Fibroblast of lung (primary cell): ENCODE results near the gene EDEM2.

Experiments
- EZH2 ChIP-seq: IDR thresholded peaks from 2 replicates; pipeline ENCODE4 v1.5.1; 2012; ENCODE audit warnings: low read length, control low read depth, mild to moderate bottlenecking; ENCODE audit errors: missing control alignments
- TF ChIP-seq, protein P1 (sequence below), 2 donors: IDR thresholded peaks in 1 of 2; conservative IDR thresholded peaks in 1 of 2; 1 replicate in 1 of 2; 2 replicates in 1 of 2; pipeline ENCODE4 v1.5.1; 2011 to 2012; ENCODE audit warnings: low read length in 2 of 2, control low read depth in 1 of 2, inconsistent platforms in 1 of 2, low read depth in 1 of 2, mild to moderate bottlenecking in 1 of 2

DNA sequence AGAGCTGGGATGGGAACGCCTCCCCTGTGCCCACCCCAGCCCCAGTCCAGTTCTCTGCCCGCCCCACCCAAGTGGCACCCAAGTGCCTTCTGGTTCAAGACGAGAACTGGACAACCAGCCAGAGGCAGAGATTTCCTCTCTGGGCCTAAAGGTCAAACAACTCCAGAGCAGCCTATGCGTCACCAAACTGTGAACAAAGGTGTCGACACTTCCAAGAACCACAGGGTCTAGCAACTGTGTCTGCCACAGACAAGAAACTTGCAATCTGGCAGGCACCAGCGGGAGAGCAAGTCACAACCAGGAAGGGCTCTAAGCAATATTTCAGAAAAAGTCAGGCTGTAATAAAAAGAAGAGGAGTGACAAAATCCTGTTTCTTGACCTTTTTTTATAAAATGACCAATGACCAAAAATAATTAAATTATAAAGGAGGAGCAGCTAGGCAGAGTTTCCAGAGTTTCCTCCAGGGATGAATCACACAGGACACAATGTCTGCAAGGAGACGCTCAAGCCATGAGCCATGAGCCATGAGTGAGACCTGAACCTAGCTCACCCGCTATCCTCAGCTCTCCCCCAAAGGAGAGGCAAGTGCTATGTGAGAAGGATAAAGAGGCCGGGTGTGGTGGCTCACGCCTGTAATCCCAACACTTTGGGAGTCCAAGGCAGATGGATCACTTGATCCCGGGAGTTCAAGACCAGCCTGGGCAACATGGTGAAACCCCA, 11.1 kb downstream of the EDEM2 start:
- TF ChIP-seq EZH2 = no peak
- TF ChIP-seq, protein P1, sequence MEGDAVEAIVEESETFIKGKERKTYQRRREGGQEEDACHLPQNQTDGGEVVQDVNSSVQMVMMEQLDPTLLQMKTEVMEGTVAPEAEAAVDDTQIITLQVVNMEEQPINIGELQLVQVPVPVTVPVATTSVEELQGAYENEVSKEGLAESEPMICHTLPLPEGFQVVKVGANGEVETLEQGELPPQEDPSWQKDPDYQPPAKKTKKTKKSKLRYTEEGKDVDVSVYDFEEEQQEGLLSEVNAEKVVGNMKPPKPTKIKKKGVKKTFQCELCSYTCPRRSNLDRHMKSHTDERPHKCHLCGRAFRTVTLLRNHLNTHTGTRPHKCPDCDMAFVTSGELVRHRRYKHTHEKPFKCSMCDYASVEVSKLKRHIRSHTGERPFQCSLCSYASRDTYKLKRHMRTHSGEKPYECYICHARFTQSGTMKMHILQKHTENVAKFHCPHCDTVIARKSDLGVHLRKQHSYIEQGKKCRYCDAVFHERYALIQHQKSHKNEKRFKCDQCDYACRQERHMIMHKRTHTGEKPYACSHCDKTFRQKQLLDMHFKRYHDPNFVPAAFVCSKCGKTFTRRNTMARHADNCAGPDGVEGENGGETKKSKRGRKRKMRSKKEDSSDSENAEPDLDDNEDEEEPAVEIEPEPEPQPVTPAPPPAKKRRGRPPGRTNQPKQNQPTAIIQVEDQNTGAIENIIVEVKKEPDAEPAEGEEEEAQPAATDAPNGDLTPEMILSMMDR (conservative IDR thresholded peaks at IDR 0.05 in 1 of 2, IDR thresholded peaks at IDR 0.05 in 1 of 2; ENCODE audit: low read depth in 1 of 2, low read length in 2 of 2) = no peak
